Activated B cell treated with CpG ODN at 0.5 μM for 24 hours (primary cell): ENCODE results near the gene SKIC2. TPM values are rescaled to one million over a fixed set of nuclear protein-coding genes. Genes with fewer than 3 reads are reported as not detected.
"Not testable (repeated sequence)": the region's sequence is repeated elsewhere in the genome, so short reads cannot be mapped to it uniquely, and the experiment has no call there.

Experiments used
- ATAC-seq: fragments of 200-7000 bp; cut with Tn5 transposase; one replicate; pipeline ENCODE4 v1.10.0; 2021; ENCODE audit warnings: low read depth, mild to moderate bottlenecking, moderate library complexity
- CTCF ChIA-PET: fragments of 350-600 bp; sonication (Branson Sonifier 250); formaldehyde crosslinking; loops from one replicate; lab custom pipeline; 2021; ENCODE audit warnings: antibody characterized with exemption; lab: Charles Lee
- POLR2A ChIA-PET: fragments of 350-600 bp; sonication (Branson Sonifier 250); formaldehyde crosslinking; loops from one replicate; lab custom pipeline; 2021; ENCODE audit warnings: antibody characterized with exemption; lab: Charles Lee
- DNase-seq: peaks from one replicate; pipeline ENCODE4 v3.0.0; 2022
- H3K27ac Mint-ChIP-seq: one replicate; pipeline ENCODE4 v1.8.0; 2020; ENCODE audit warnings: mixed read lengths
- H3K27me3 Mint-ChIP-seq: one replicate; pipeline ENCODE4 v1.8.0; 2021; ENCODE audit warnings: mixed read lengths
- H3K36me3 Mint-ChIP-seq: one replicate; pipeline ENCODE4 v1.8.0; 2021; ENCODE audit warnings: low read depth, mixed read lengths
- H3K4me1 Mint-ChIP-seq: one replicate; pipeline ENCODE4 v1.8.0; 2021; ENCODE audit warnings: mixed read lengths
- H3K4me3 Mint-ChIP-seq: one replicate; pipeline ENCODE4 v1.8.0; 2020; ENCODE audit warnings: mild to moderate bottlenecking, mixed read lengths
- H3K9me3 Mint-ChIP-seq: one replicate; pipeline ENCODE4 v1.8.0; 2020; ENCODE audit warnings: mixed read lengths
- intact Hi-C: fragments of 100-400 bp; cut with micrococcal nuclease; formaldehyde crosslinking; loops from one replicate; pipeline ENCODE4 v1.15.1; 2024
- total RNA-seq: library from RNA; stranded (reverse); gene quantifications from 2 replicates; pipeline ENCODE4 v1.2.3, GENCODE V29; 2022
- TF ChIP-seq, protein P1 (sequence below): fragments of 200-600 bp; IDR thresholded peaks from one replicate; pipeline ENCODE4 v1.8.0; 2022; ENCODE audit warnings: antibody characterized with exemption, mild to moderate bottlenecking

SKIC2 gene
- total RNA-seq, 1 donor from 2014 or later, result 95.8 TPM

DNA sequence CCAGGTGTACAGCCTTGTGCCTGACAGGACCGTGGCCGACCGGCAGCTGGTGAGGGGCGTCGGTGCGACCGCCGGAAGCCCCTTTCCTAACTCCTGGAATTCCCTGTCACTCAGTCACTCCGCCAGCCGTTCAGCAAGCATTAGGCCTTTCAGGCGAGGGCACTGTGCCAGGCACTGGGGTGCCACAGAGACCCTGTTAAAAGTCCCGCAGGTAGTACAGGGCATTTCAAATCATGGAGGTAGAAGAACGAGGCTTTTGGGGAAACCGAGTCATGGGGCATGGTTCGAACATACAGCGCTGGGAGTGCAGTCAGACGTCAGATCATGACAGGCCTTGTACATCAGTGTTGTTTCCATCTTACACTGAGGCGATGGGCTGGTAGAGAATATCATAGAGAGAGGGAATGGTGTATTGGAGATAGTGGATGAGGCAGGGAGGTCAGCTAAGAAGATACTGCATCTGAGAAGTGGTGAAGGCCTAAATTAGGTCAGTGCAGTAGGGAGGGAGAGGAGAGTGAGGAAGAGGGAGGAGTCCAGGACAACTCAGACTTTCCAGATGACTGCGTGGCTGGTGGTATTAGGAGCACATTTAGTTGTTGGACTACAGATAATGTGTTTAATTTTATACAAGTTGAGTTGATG, 13.9 kb downstream of the SKIC2 start:
- DNase-seq (no peak), ATAC-seq (no peak)
- Mint-ChIP-seq H3K4me1 (peaks cover 39% of the 10 kb centered on the region), H3K27ac (peak overlapping the region; percentile 100), H3K36me3 (peaks cover 37% of the 10 kb centered on the region), H3K4me3 (peak overlapping the region; percentile 98), H3K27me3 (no peaks in the 10 kb centered on the region), H3K9me3 (no peaks in the 10 kb centered on the region)
- TF ChIP-seq, protein P1, sequence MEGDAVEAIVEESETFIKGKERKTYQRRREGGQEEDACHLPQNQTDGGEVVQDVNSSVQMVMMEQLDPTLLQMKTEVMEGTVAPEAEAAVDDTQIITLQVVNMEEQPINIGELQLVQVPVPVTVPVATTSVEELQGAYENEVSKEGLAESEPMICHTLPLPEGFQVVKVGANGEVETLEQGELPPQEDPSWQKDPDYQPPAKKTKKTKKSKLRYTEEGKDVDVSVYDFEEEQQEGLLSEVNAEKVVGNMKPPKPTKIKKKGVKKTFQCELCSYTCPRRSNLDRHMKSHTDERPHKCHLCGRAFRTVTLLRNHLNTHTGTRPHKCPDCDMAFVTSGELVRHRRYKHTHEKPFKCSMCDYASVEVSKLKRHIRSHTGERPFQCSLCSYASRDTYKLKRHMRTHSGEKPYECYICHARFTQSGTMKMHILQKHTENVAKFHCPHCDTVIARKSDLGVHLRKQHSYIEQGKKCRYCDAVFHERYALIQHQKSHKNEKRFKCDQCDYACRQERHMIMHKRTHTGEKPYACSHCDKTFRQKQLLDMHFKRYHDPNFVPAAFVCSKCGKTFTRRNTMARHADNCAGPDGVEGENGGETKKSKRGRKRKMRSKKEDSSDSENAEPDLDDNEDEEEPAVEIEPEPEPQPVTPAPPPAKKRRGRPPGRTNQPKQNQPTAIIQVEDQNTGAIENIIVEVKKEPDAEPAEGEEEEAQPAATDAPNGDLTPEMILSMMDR, result no peak
- POLR2A ChIA-PET, result interaction anchor here (0.7 to 5.2 kb wide), 16 partner anchors 11 to 1017 kb away, joined by 3 to 113 read pairs (median 4); partner anchors contain the start of genes C6orf47, CSNK2B, DDX39B and EHMT2
- intact Hi-C loops, result loop anchor here (1.0 to 10.0 kb wide), 3 partner anchors 14 to 1232 kb away; partner anchors contain the start of genes HSD17B8, NEU1, RING1 and RXRB
- CTCF ChIA-PET, result interaction anchor here (1.2 to 1.4 kb wide), 2 partner anchors 14 to 20 kb away, joined by 4 read pairs; partner anchors contain the start of genes NELFE and SKIC2

GRCh38 chr6:31976065-31976464, 17.1 kb downstream of the SKIC2 start:
- H3K9me3 Mint-ChIP-seq, CTCF ChIA-PET, DNase-seq, H3K27me3 Mint-ChIP-seq, H3K4me3 Mint-ChIP-seq, ATAC-seq, H3K27ac Mint-ChIP-seq: not testable (repeated sequence)
- POLR2A ChIA-PET, result interaction anchor here (0.7 kb wide), 2 partner anchors 724 to 844 kb away, joined by 3 read pairs; no protein-coding TSS in a partner anchor
- H3K36me3 Mint-ChIP-seq, result peaks cover 23% of the 10 kb centered on the region
- H3K4me1 Mint-ChIP-seq, result peaks cover 25% of the 10 kb centered on the region
- intact Hi-C loops, result loop anchor here (10.0 kb wide), 1 partner anchor 1229 kb away; the partner anchor contains the start of genes HSD17B8, RING1, RXRB and SLC39A7

DNA sequence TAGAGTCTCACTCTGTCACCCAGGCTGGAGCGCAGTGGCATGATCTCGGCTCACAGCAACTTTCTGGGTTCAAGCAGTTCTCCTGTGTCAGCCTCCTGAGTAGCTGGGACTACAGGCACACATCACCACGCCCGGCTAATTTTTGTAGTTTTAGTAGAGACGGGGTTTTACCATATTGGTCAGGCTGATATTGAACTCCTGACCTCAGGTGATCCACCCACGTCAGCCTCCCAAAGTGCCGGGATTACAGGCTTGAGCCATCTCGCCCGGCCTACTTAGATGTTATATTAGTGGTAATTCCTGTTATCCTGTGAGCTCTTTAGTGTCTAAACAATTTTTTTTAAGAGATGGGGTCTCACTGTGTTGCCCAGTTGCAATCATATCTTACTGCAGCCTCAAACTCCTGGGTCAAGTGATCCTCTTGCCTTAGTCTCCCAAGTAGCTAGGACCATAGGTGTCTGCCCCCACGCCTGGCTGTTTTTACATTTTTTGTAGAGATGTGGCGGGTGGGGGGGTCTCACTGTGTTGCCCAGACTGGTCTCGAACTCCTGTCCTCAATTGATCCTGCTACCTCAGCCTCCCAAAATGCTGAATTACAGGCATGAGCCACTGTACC, 18.9 kb downstream of the SKIC2 start:
- DNase-seq, result no peak
- Mint-ChIP-seq H3K27me3 (no peaks in the 10 kb centered on the region), H3K27ac (no peak overlapping the region), H3K9me3 (no peaks in the 10 kb centered on the region), H3K4me1 (peaks cover 8% of the 10 kb centered on the region), H3K36me3 (peaks cover 15% of the 10 kb centered on the region), H3K4me3 (no peak overlapping the region)
- no peak for ATAC-seq
- TF ChIP-seq, protein P1, result no peak
- intact Hi-C loops, result loop anchor here (10.0 kb wide), 1 partner anchor 1227 kb away; the partner anchor contains the start of genes HSD17B8, RING1, RXRB and SLC39A7
- CTCF ChIA-PET, result no interaction called here
- POLR2A ChIA-PET, result interaction anchor here (1.2 kb wide), 1 partner anchor 19 kb away, joined by 3 read pairs; the partner anchor contains the start of genes NELFE and SKIC2

DNA sequence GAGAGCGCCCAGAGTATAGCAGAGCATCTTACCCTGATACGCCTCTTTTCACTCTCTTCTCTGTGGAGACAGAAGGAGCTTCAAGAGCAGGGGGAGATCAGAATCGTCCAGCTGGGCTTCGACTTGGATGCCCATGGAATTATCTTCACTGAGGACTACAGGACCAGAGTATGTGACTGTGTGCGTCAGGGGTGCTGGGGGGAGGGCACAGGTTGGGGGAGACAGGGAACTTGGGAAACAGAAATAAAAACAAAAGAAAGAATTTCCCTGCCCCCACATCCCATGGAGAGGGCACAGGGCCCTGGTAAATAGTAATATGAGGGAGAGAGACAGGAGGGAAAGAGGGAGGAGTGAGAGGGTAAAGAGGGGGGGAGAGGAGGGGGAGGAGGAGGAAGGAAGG, 19.9 kb downstream of the SKIC2 start:
- Mint-ChIP-seq H3K27me3 (no peaks in the 10 kb centered on the region), H3K9me3 (no peaks in the 10 kb centered on the region), H3K27ac (no peak overlapping the region), H3K36me3 (peaks cover 15% of the 10 kb centered on the region), H3K4me1 (no peaks in the 10 kb centered on the region), H3K4me3 (no peak overlapping the region)
- no peak for ATAC-seq
- ChIA-PET CTCF (no interaction called here), POLR2A (interaction anchor here (1.2 kb wide), 1 partner anchor 20 kb away, joined by 3 read pairs; the partner anchor contains the start of genes NELFE and SKIC2)
- TF ChIP-seq, protein P1, result no peak
- DNase-seq, result no peak
- intact Hi-C loops, result loop anchor here (10.0 kb wide), 1 partner anchor 1226 kb away; the partner anchor contains the start of genes HSD17B8, RING1, RXRB and SLC39A7

DNA sequence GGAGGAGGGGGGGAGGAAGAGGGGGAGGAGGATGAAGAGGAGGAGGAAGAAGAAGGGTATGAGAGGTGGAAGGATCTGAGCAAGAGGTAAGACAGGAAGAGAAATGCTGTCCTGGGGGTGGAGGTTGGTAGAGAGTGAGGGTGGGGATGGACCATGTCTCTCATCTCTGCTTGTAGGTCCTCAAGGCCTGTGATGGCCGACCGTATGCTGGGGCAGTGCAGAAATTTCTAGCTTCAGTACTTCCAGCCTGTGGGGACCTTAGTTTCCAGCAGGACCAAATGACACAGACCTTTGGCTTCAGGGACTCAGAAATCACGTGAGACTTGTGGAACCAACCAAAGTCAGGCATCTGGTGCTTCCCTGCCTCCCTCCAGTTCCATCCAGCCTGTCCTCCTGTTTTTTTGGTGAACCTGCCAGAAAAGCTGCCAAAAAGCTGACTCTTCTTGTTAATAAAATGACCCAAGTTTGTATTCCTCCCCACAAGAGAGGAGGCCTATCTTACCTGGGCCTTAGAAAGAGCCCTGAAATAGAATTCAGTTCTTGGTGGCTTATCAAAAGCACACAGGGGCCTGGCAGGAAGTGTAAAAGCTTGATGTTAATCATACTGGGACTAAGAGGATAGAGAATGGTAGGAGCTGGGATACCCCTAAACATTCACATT, 20.4 kb downstream of the SKIC2 start:
- H3K4me1 Mint-ChIP-seq, result no peaks in the 10 kb centered on the region
- CTCF ChIA-PET, result no interaction called here
- POLR2A ChIA-PET, result no interaction called here

GRCh38 chr6:31980195-31980876, 21.4 kb downstream of the SKIC2 start:
- H3K4me3 Mint-ChIP-seq, H3K27me3 Mint-ChIP-seq, H3K4me1 Mint-ChIP-seq, POLR2A ChIA-PET, CTCF ChIA-PET, DNase-seq, ATAC-seq, H3K9me3 Mint-ChIP-seq, H3K27ac Mint-ChIP-seq, intact Hi-C loops: not testable (repeated sequence)
- H3K36me3 Mint-ChIP-seq, result peaks cover 15% of the 10 kb centered on the region

More for the DNA sequence above, 20.4 kb downstream of the SKIC2 start:
- TF ChIP-seq, protein P1, result no peak
- Mint-ChIP-seq H3K36me3 (peaks cover 15% of the 10 kb centered on the region), H3K27me3 (no peaks in the 10 kb centered on the region), H3K4me3 (no peak overlapping the region), H3K9me3 (no peaks in the 10 kb centered on the region), H3K27ac (no peak overlapping the region)
- DNase-seq (no peak), ATAC-seq (no peak)
- intact Hi-C loops, result loop anchor here (10.0 kb wide), 1 partner anchor 1225 kb away; the partner anchor contains the start of genes HSD17B8, RING1, RXRB and SLC39A7

GRCh38 chr6:31980998-31981397, 22.0 kb downstream of the SKIC2 start:
- DNase-seq, intact Hi-C loops, H3K4me3 Mint-ChIP-seq, ATAC-seq, H3K27ac Mint-ChIP-seq, H3K27me3 Mint-ChIP-seq, CTCF ChIA-PET, H3K4me1 Mint-ChIP-seq, H3K9me3 Mint-ChIP-seq, POLR2A ChIA-PET: not testable (repeated sequence)
- peaks cover 15% of the 10 kb centered on the region for H3K36me3 Mint-ChIP-seq
